GM23338 (cell line): ENCODE measurements around the gene VDAC1. TPM values are rescaled to one million over a fixed set of nuclear protein-coding genes. Genes with fewer than 3 reads are reported as not detected.

Experiments
- ATAC-seq: fragments of 200-7000 bp; cut with Tn5 transposase; 3 replicates; pipeline ENCODE4 v1.9.1; 2020
- DNase-seq: peaks from one replicate; pipeline ENCODE4 v3.0.0-alpha.2; 2015; ENCODE audit warnings: low spot score
- H2AFZ ChIP-seq: fragments of 200-600 bp; sonication (generic); 2 replicates; pipeline ENCODE4 v1.8.0; 2016; ENCODE audit warnings: antibody characterized with exemption, mild to moderate bottlenecking, moderate library complexity
- H3F3A ChIP-seq: fragments of 200-600 bp; sonication (generic); replicated peaks from 2 replicates; pipeline ENCODE4 v1.8.0; 2017; ENCODE audit warnings: antibody characterized with exemption, mixed run types, low read depth
- H3K27ac ChIP-seq: fragments of 200-600 bp; sonication (generic); 2 replicates; pipeline ENCODE4 v1.6.1; 2016; ENCODE audit warnings: low read depth
- H3K27me3 ChIP-seq: fragments of 200-600 bp; sonication (generic); 2 replicates; pipeline ENCODE4 v1.8.0; 2016; ENCODE audit warnings: mild to moderate bottlenecking, mixed run types, moderate library complexity; ENCODE audit not compliant: insufficient read depth
- H3K36me3 ChIP-seq: fragments of 200-600 bp; sonication (generic); 2 replicates; pipeline ENCODE4 v1.8.0; 2016; ENCODE audit warnings: mild to moderate bottlenecking; ENCODE audit not compliant: insufficient read depth
- H3K4me1 ChIP-seq: fragments of 200-600 bp; sonication (generic); 2 replicates; pipeline ENCODE4 v1.8.0; 2016; ENCODE audit warnings: mild to moderate bottlenecking, moderate library complexity; ENCODE audit not compliant: insufficient read depth
- H3K4me2 ChIP-seq: fragments of 200-600 bp; sonication (generic); 2 replicates; pipeline ENCODE4 v1.7.1; 2017; ENCODE audit warnings: mixed run types
- H3K4me3 ChIP-seq: fragments of 200-600 bp; sonication (generic); 2 replicates; pipeline ENCODE4 v1.6.1; 2016; ENCODE audit warnings: mixed run types
- H3K79me2 ChIP-seq: fragments of 200-600 bp; sonication (generic); replicated peaks from 2 replicates; pipeline ENCODE4 v1.8.0; 2017; ENCODE audit warnings: mild to moderate bottlenecking; ENCODE audit not compliant: insufficient read depth
- H3K9me2 ChIP-seq: fragments of 200-600 bp; sonication (generic); 2 replicates; pipeline ENCODE4 v1.8.0; 2017; ENCODE audit not compliant: insufficient read depth
- H4K20me1 ChIP-seq: fragments of 200-600 bp; sonication (generic); replicated peaks from 2 replicates; pipeline ENCODE4 v1.8.0; 2017; ENCODE audit warnings: mild to moderate bottlenecking; ENCODE audit not compliant: insufficient read depth
- H3K27ac Mint-ChIP-seq: 2 replicates; pipeline ENCODE4 v1.8.0; 2020; ENCODE audit warnings: inconsistent platforms, mild to moderate bottlenecking, moderate library complexity, mixed read lengths
- H3K27me3 Mint-ChIP-seq: 3 replicates; pipeline ENCODE4 v1.8.0; 2022; ENCODE audit warnings: low read depth, mild to moderate bottlenecking, moderate library complexity, mixed read lengths, inconsistent platforms; ENCODE audit not compliant: insufficient read depth, poor library complexity
- H3K36me3 Mint-ChIP-seq: 3 replicates; pipeline ENCODE4 v1.8.0; 2021; ENCODE audit warnings: low read depth, mild to moderate bottlenecking, inconsistent platforms, moderate library complexity, mixed read lengths
- H3K4me1 Mint-ChIP-seq: 3 replicates; pipeline ENCODE4 v1.8.0; 2020; ENCODE audit warnings: mild to moderate bottlenecking, inconsistent platforms, mixed read lengths
- H3K4me3 Mint-ChIP-seq: 3 replicates; pipeline ENCODE4 v1.8.0; 2021; ENCODE audit warnings: moderate library complexity, mild to moderate bottlenecking, inconsistent platforms, mixed read lengths
- H3K9me3 Mint-ChIP-seq: 3 replicates; pipeline ENCODE4 v1.8.0; 2020; ENCODE audit warnings: moderate library complexity, mild to moderate bottlenecking, inconsistent platforms, mixed read lengths
- CREB1 ChIP-seq: fragments of 250-450 bp; sonication (Bioruptor Pico); IDR thresholded peaks from 2 replicates; pipeline ENCODE4 v1.5.0; 2020; ENCODE audit warnings: low read depth, mild to moderate bottlenecking, moderate library complexity
- CTCF ChIP-seq, 2 experiments: fragments of 200-600 bp in 1 of 2; sonication (generic) in 1 of 2; conservative IDR thresholded peaks; 2 replicates each; pipeline versions ENCODE4 v1.5.1 to v1.6.1; 2016 to 2017; ENCODE audit warnings: antibody characterized with exemption in 2 of 2, low read depth in 2 of 2, mild to moderate bottlenecking in 2 of 2, moderate library complexity in 1 of 2
- ETS1 ChIP-seq: IDR thresholded peaks from 2 replicates; pipeline ENCODE4 v1.6.1; 2016; ENCODE audit warnings: antibody characterized with exemption
- EZH2 ChIP-seq: fragments of 200-600 bp; sonication (generic); IDR thresholded peaks from one replicate; pipeline ENCODE4 v1.8.0; 2017; ENCODE audit warnings: antibody characterized with exemption, mild to moderate bottlenecking, low read depth; ENCODE audit not compliant: unreplicated experiment
- NANOG ChIP-seq: IDR thresholded peaks from 2 replicates; pipeline ENCODE4 v1.6.1; 2016; ENCODE audit warnings: antibody characterized with exemption, borderline replicate concordance
- POLR2AphosphoS5 ChIP-seq: IDR thresholded peaks from 2 replicates; pipeline ENCODE4 v1.6.1; 2016; ENCODE audit warnings: antibody characterized with exemption, low read depth
- STAT1 ChIP-seq: IDR thresholded peaks from one replicate; pipeline ENCODE4 v1.6.1; 2016; ENCODE audit warnings: antibody characterized with exemption; ENCODE audit not compliant: unreplicated experiment
- ZNF114 ChIP-seq: fragments of 250-450 bp; sonication (Bioruptor Pico); IDR thresholded peaks from 2 replicates; pipeline ENCODE4 v1.5.0; 2020; ENCODE audit warnings: mild to moderate bottlenecking, moderate library complexity
- ZNF331 ChIP-seq: fragments of 250-450 bp; sonication (Bioruptor Pico); IDR thresholded peaks from 2 replicates; pipeline ENCODE4 v1.5.0; 2020; ENCODE audit warnings: low read depth, mild to moderate bottlenecking, moderate library complexity
- ZNF462 ChIP-seq: fragments of 250-450 bp; sonication (Bioruptor Pico); IDR thresholded peaks from 2 replicates; pipeline ENCODE4 v1.5.0; 2020; ENCODE audit warnings: mild to moderate bottlenecking, moderate library complexity
- polyA plus RNA-seq: library from polyadenylated mRNA; unstranded; fragments of >200 nt; fragmentation: Nextera tagmentation; extraction: Ambion mirVana; gene quantifications from 2 replicates; pipeline ENCODE4 v1.2.1, GENCODE V29; 2016
- total RNA-seq: library from RNA; depleted of rRNA; stranded (reverse); fragments of >200 nt; shearing (Covaris generic); gene quantifications from 2 replicates; pipeline ENCODE4 v1.2.3, GENCODE V29; 2014

VDAC1 gene
- total and polyA plus RNA-seq, 2 experiments from 2014 or later, result 300 to 329 TPM

GRCh38 chr5:134006115-134006514, 1.3 kb upstream of the VDAC1 start (continued):
- TF ChIP-seq NANOG (no peak), POLR2AphosphoS5 (no peak; the same call in 1 of the 2 replicates), CREB1 (CRISPR knock-in tag) (no peak), CTCF (conservative IDR thresholded peaks at IDR 0.05; ENCODE audit: low read depth in 2 of 2) (no peak)

- Histone ChIP-seq H3K27me3 (no peaks in the 10 kb centered on the region), H3K4me1 (peaks cover 31% of the 10 kb centered on the region), H3K4me3 (peak overlapping the region; percentile 93), H4K20me1 (peaks cover 29% of the 10 kb centered on the region), H3K36me3 (peaks cover 5% of the 10 kb centered on the region; the same call in 1 of the 2 replicates), H3K9me2 (no peaks in the 10 kb centered on the region), H3K4me2 (peak overlapping the region; percentile 93), H3F3A (peaks cover 8% of the 10 kb centered on the region), H2AFZ (peak overlapping the region; percentile 90), H3K79me2 (peaks cover 37% of the 10 kb centered on the region), H3K27ac (peak overlapping the region; percentile 87)
- ATAC-seq, result peak; percentile 34
- H3K9me3 Mint-ChIP-seq, result no peaks in the 10 kb centered on the region
- H3K4me1 Mint-ChIP-seq, result peaks cover 40% of the 10 kb centered on the region
- peak; percentile 74 for DNase-seq
- peak overlapping the region; percentile 95 for H3K27ac Mint-ChIP-seq
- peak overlapping the region; percentile 91 for H3K4me3 Mint-ChIP-seq
- H3K36me3 Mint-ChIP-seq, result peaks cover 15% of the 10 kb centered on the region
- peaks cover 17% of the 10 kb centered on the region for H3K27me3 Mint-ChIP-seq
- TF ChIP-seq ZNF462 (CRISPR knock-in tag), result no peak
- no peak for TF ChIP-seq POLR2AphosphoS5
- no peak for TF ChIP-seq CTCF (conservative IDR thresholded peaks at IDR 0.05; ENCODE audit: low read depth in 2 of 2)
- no peak for TF ChIP-seq EZH2
- TF ChIP-seq STAT1, result no peak
- no peak for TF ChIP-seq ETS1
- no peak for TF ChIP-seq ZNF331
- no peak for TF ChIP-seq ZNF114 (CRISPR knock-in tag)
Observed at GRCh38 chr5:134005417-134006061, 764 bp upstream of the VDAC1 start.
